ENCODE measurements around the gene ADGRF5. TPM values are rescaled to one million over a fixed set of nuclear protein-coding genes. Genes with fewer than 3 reads are reported as not detected.

ADGRF5 gene
- total RNA-seq, 2 donors from 2014 or later = 37.4 to 56.9 TPM

GRCh38 chr6:46935687-46936086 lies 13.9 kb upstream of the ADGRF5 start:
- ATAC-seq (peak; percentile 52 to 62), DNase-seq (no peak)
- intact Hi-C loops (cut with DNase I) = no loop called here

GRCh38 chr6:46933751-46934150 lies 12.0 kb upstream of the ADGRF5 start:
- intact Hi-C loops (cut with DNase I) = no loop called here
- no peak for DNase-seq
- ATAC-seq = no peak

GRCh38 chr6:46932526-46933319 lies 11.0 kb upstream of the ADGRF5 start:
- intact Hi-C loops (cut with DNase I) = no loop called here
- no peak for DNase-seq
- peak in 1 of 2 donors; percentile 30 for ATAC-seq

- ATAC-seq = no peak
- no peak for DNase-seq
- intact Hi-C loops (cut with DNase I) = no loop called here
Measured at GRCh38 chr6:46931416-46931815, 9.7 kb upstream of the ADGRF5 start.

GRCh38 chr6:46930331-46930730 lies 8.6 kb upstream of the ADGRF5 start:
- no peak for DNase-seq
- intact Hi-C loops (cut with DNase I) = no loop called here
- ATAC-seq = no peak

GRCh38 chr6:46927066-46927465 lies 5.3 kb upstream of the ADGRF5 start:
- DNase-seq = no peak
- ATAC-seq = no peak
- intact Hi-C loops (cut with DNase I) = no loop called here

- ATAC-seq = peak in 1 of 2 donors; percentile 6
- DNase-seq = no peak
- intact Hi-C loops (cut with DNase I) = no loop called here
Measured at GRCh38 chr6:46926481-46926880, 4.7 kb upstream of the ADGRF5 start.

- DNase-seq (peak; percentile 67), ATAC-seq (peak; percentile 70 to 81)
- intact Hi-C loops (cut with DNase I) = no loop called here
Measured at GRCh38 chr6:46925563-46926253, 4.0 kb upstream of the ADGRF5 start.

GRCh38 chr6:46923476-46923875 lies 1.7 kb upstream of the ADGRF5 start:
- DNase-seq (no peak), ATAC-seq (peak in 1 of 2 donors; percentile 21)
- intact Hi-C loops (cut with DNase I) = no loop called here

GRCh38 chr6:46921059-46921458 lies 679 bp downstream of the ADGRF5 start:
- DNase-seq = no peak
- ATAC-seq = peak; percentile 5 to 23
- intact Hi-C loops (cut with DNase I) = no loop called here

GRCh38 chr6:46918806-46919205 lies 2.9 kb downstream of the ADGRF5 start:
- ATAC-seq (no peak), DNase-seq (no peak)
- intact Hi-C loops (cut with DNase I) = no loop called here

GRCh38 chr6:46917002-46917545 lies 4.7 kb downstream of the ADGRF5 start:
- ATAC-seq = no peak
- intact Hi-C loops (cut with DNase I) = no loop called here
- DNase-seq = no peak

GRCh38 chr6:46915866-46916265 lies 5.9 kb downstream of the ADGRF5 start:
- DNase-seq (no peak), ATAC-seq (no peak)
- intact Hi-C loops (cut with DNase I) = no loop called here

- ATAC-seq (no peak), DNase-seq (no peak)
- intact Hi-C loops (cut with DNase I) = no loop called here
Measured at GRCh38 chr6:46915380-46915779, 6.4 kb downstream of the ADGRF5 start.

GRCh38 chr6:46914279-46914810 lies 7.4 kb downstream of the ADGRF5 start:
- intact Hi-C loops (cut with DNase I) = no loop called here
- ATAC-seq (peak in 1 of 2 donors; percentile 25), DNase-seq (no peak)

- intact Hi-C loops (cut with DNase I) = no loop called here
- ATAC-seq (peak; percentile 34 to 56), DNase-seq (no peak)
Measured at GRCh38 chr6:46909371-46909770, 12.4 kb downstream of the ADGRF5 start.

GRCh38 chr6:46906776-46907175 lies 15.0 kb downstream of the ADGRF5 start:
- no peak for ATAC-seq
- intact Hi-C loops (cut with DNase I) = no loop called here
- no peak for DNase-seq

- intact Hi-C loops (cut with DNase I) = no loop called here
- ATAC-seq = no peak
Measured at GRCh38 chr6:46904117-46904516, 17.6 kb downstream of the ADGRF5 start.

GRCh38 chr6:46903175-46903574 lies 18.6 kb downstream of the ADGRF5 start:
- DNase-seq = peak; percentile 33
- peak in 1 of 2 donors; percentile 56 for ATAC-seq
- intact Hi-C loops (cut with DNase I) = no loop called here

More at GRCh38 chr6:46904117-46904516, 17.6 kb downstream of the ADGRF5 start:
- DNase-seq = no peak

- no peak for ATAC-seq
Measured at GRCh38 chr6:46901882-46902314, 19.8 kb downstream of the ADGRF5 start.

More at GRCh38 chr6:46901882-46902314, 19.8 kb downstream of the ADGRF5 start:
- intact Hi-C loops (cut with DNase I) = no loop called here
- DNase-seq = no peak

Measured in left cardiac atrium (tissue), 4 donors.